GM19463 (cell line): ENCODE measurements around the gene COL6A1.
"Not testable (repeated sequence)": the region's sequence is repeated elsewhere in the genome, so short reads cannot be mapped to it uniquely, and the experiment has no call there.

Experiments
- ATAC-seq: cut with Tn5 transposase; IDR thresholded peaks from one replicate; pipeline ENCODE4 v1.9.1; 2021; ENCODE audit warnings: mild to moderate bottlenecking, moderate library complexity; ENCODE audit not compliant: unreplicated experiment

The COL6A1 gene

DNA sequence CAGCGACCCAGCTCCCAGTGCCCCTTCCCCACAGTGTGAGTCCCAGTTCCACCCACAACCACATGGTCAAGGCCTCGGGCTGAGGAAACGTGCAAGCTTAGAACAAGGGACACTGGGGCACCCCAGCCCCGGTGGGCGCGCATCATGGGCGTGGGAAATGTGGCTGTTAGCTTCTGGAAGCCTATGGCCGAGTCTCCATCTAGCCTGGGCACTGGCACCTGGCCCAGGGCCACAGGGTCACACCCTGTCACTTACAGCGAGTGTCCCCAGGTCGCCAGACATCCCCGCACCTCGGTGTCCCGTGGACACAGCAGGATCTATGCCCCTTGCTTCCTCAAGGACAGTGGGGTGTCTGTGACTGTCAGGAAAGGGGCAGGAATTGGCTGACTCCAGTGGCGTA lies 37.0 kb upstream of the COL6A1 start:
- ATAC-seq = no peak

DNA sequence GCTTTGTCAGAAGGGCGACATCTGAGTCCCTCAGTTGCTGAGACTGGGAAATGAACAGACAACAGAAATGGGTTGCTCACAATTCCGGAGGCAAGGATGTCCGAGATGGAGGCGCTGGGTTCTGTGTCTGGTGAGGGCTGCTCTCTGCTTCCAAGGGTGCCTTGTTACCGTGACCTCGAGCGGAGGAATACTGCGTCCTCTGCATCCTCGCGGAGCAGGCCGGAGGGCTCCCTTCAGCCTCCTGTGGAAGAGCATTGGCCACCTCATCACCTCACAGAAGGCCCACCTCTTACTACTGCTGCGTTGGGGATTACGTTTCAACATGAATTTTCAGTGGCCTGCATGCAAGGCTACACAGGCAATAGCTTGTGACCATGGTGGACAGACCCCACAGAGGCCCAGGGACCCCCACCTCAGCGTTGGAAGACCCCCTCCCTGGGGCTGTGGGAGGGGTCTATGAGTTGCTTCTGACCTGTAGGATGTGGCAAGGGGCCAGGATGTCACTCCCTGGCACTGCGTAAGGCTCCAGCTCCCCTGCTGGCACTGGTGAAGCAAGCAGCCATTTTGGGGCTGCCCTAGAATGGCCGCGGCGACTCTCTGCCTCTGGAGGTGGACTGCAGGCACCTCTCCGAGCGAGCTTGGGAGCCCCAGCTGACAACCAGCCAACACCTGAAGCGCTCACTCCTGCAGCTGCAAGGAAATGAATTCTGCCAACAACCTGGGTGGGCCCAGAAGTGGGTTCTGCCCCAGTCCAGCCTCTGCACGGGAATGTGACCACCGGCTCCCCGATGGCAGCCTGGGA lies 36.3 kb upstream of the COL6A1 start:
- no peak for ATAC-seq

GRCh38 chr21:45945868-45946210 lies 35.7 kb upstream of the COL6A1 start:
- ATAC-seq = no peak

GRCh38 chr21:45947296-45947695 lies 34.3 kb upstream of the COL6A1 start:
- ATAC-seq = no peak

DNA sequence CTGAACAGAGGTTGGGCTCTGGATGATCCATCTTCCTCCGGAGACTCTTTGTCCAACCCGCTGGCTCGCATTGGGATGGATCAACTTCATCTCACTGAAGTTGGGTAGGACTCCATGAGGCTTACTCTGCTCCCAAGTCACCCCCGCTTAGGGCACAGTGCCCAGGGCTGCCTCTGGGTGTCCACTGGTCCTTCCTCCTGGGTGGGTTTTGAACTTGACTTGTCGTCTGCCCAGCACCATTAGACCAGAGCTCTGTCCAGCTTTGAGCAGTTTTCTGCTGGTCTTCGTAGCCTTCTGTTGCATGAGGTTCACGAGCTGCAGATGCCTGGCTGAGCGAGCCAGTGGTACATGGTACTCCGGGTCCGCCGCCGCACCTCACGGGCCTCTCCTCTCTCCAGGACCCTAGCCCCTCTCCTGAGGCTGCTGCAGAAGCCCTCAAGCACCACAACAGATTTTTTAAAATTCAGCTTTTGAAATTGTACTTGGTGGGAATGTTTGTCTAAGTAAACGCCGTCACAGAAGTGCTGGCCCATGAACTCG lies 33.8 kb upstream of the COL6A1 start:
- no peak for ATAC-seq

DNA sequence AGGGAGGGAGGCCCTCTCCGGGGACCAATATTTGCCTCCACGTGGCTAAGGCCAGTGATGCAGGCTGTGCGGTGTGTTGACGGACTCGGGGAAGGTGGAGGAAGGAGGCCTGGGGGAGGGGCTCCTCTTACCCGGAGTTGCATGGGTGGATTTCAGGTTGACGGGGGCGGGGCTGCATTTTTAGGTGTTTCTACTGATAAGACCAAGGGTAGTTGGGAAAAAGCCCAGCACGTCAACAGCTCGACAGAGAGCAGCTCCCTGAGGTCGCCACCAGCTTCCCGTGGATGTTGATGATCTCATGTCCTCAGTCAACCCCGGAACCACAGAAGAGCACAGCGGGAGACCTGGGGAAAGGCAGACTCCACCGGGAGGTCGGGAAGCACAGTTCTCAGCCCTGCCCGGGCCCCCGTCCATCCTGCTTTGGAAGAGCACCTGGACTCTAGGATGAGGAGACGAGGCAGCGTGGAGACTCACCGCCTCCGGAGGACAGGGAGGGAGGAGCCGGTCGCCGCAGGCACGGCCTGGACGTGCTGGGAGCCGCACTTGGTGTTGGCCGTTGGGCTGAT lies 32.9 kb upstream of the COL6A1 start:
- ATAC-seq = no peak

- ATAC-seq = no peak
Observed at GRCh38 chr21:45949928-45950739, 31.4 kb upstream of the COL6A1 start.

DNA sequence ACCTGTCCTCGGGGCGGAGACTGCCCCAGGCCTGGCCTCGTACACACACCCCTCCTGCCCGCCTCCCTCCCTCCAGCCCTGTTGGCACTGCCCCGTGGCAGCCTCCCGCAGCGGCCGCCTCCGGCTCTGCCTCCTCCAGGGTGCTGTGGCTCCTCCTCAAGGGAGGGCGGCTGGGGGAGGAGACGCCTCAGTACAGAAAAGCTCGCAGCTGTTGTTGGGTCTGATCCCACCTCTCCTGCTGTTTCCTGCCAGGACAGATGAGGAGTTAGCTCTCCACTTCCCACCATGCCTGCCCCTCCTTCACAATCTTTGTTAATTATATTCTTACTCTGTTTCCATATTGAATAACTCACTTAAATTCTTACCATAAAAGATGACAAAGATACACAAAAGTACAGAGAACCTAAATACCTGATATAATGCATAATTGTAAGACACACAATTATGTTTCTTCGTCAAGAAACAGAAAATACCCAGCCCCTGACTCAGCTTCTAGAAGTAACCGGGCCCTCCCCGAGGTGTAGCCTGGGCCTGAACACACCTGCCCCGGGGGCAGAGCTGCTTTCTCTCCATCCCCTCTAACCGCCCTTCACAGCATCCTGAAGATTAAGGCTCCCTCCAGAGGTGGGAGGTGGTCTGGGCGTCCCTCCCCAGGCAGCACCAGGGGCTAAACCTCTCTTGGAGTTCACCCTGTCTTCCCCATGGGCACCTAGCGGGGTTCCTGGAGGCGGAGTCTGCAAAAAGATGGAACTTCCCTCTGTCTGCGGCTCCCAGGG lies 30.6 kb upstream of the COL6A1 start:
- ATAC-seq = no peak

GRCh38 chr21:45951676-45952075 lies 29.9 kb upstream of the COL6A1 start:
- no peak for ATAC-seq

DNA sequence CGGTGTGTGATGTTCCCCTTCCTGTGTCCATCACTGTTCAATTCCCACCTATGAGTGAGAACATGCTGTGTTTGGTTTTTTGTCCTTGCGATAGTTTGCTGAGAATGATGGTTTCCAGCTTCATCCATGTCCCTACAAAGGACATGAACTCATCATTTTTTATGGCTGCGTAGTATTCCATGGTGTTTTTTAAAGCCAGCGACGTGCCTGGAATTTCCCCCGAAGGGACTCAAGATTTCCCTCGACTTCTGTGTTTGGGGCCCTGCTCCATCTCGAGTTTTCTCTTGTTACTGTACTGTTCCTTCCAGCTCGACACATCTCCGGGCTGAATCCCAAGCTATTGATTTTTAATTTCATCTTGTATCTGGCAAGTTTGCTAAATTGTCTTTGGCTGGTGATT lies 29.0 kb upstream of the COL6A1 start:
- not testable (repeated sequence) for ATAC-seq

GRCh38 chr21:45952974-45953373 lies 28.6 kb upstream of the COL6A1 start:
- no peak for ATAC-seq

DNA sequence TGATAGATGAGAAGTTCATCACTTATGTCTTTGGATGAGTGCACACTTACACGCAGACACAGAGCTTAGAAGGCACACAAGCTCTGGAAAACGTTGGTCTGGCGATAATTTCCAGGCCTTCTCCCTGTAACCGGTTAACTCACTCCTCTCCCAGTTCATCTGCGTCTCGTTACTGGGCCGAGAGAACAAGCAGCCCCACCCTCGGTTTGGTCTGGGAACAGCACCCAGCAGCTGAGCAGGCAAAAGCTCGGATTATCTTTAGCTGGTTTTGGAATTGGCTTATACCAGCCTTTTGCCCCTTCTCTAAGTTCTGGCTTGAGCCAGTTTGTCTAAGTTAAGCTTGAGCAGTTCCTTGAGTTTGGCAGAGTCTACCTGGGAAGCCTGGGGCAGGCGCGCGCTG lies 27.3 kb upstream of the COL6A1 start:
- no peak for ATAC-seq

- ATAC-seq = no peak
Observed at GRCh38 chr21:45954921-45955320, 26.6 kb upstream of the COL6A1 start.

- ATAC-seq = no peak
Observed at GRCh38 chr21:45957551-45957950, 24.0 kb upstream of the COL6A1 start.

GRCh38 chr21:45957981-45958600 lies 23.5 kb upstream of the COL6A1 start:
- no peak for ATAC-seq

GRCh38 chr21:45959182-45959581 lies 22.4 kb upstream of the COL6A1 start:
- ATAC-seq = no peak

GRCh38 chr21:45959779-45960390 lies 21.7 kb upstream of the COL6A1 start:
- no peak for ATAC-seq

- ATAC-seq = not testable (repeated sequence)
Observed at GRCh38 chr21:45961408-45961807, 20.2 kb upstream of the COL6A1 start.

GRCh38 chr21:45962531-45963231 lies 18.9 kb upstream of the COL6A1 start:
- no peak for ATAC-seq

DNA sequence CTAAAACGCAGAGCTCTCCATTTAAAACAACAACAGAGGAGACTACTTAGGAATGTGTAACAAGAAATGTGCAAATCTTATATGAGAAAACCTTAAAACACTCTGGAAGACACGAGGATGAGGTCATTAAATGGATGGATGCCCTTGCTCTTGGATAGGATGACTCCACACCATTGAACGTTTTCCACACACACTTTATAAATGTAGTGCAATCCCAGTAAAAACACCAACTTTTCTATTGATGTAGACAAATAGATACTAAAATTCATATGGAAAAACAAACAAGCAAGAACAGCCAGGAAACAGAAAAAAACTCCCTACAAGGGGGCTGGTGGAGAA lies 18.4 kb upstream of the COL6A1 start:
- ATAC-seq = no peak
